Stimulated activated CD8-positive, alpha-beta memory T cell treated with anti-CD3 and anti-CD28 coated beads, Interleukin-15, amount 100 ng/mL, for 4 hours (primary cell): ENCODE results near the gene MOGAT2.
"Not testable (repeated sequence)": the region's sequence is repeated elsewhere in the genome, so short reads cannot be mapped to it uniquely, and the experiment has no call there.

Experiments
- DNase-seq, 2 donors: peaks; one replicate each; pipeline ENCODE4 v3.0.0-alpha.2; 2020; ENCODE audit warnings: low read depth in 2 of 2

MOGAT2 gene

DNA sequence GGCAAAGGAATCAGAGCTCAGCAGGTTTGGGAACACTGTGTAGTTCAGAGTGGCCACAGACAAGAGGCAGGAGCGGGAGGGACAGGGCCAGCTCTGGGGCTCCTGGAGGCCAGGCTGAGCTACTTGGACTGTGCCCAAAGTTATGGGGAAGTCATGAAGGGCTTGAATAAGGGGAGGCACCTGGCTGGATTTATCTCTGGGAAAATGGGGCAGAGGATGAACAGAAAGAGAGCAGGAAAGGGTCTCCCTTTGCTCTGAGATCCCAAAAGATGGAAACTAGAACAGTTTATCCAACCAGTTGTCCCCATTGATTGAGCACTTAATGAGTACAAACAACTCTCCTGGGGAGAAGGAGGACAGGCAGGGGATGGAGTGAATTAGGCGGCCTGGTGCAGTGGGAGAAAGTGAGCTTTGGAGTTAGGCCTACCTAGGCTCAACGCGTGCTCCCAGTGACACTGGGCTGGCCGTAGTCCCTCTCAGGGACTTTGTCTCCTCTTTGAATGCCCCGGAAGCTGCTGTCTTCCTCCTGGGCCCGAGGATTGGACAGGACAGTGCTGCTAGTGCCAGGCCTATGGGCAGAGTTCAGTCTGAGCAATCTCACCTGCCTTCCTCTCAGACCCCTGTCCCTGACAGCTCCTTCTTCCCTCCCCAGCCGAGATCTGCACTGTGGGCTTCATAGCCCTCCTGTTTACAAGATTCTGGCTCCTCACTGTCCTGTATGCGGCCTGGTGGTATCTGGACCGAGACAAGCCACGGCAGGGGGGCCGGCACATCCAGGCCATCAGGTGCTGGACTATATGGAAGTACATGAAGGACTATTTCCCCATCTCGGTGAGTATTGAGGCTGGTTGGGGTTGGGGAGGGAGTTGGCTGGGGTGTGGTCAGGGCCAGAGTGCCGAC lies 2.0 kb downstream of the MOGAT2 start:
- DNase-seq: no peak

DNA sequence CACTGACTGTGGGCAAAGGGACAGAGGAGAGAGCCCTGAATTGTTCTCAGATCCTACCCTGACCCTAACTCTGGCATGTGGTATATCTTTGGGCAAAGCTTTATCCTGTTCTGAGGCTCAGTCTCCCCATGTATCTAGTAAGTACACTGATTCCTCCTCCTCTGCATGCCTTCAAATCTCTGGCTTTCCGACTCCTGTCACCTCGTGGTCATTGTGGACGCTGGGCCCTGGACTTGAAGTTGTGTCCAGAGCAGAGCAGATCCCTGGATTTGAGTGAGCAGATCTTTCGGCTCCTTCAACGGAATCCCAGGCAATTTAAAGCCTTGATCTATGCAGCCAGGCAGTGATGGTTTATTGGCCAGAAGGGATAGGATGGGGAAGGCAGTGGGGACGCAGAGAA lies 3.0 kb downstream of the MOGAT2 start:
- no peak for DNase-seq

DNA sequence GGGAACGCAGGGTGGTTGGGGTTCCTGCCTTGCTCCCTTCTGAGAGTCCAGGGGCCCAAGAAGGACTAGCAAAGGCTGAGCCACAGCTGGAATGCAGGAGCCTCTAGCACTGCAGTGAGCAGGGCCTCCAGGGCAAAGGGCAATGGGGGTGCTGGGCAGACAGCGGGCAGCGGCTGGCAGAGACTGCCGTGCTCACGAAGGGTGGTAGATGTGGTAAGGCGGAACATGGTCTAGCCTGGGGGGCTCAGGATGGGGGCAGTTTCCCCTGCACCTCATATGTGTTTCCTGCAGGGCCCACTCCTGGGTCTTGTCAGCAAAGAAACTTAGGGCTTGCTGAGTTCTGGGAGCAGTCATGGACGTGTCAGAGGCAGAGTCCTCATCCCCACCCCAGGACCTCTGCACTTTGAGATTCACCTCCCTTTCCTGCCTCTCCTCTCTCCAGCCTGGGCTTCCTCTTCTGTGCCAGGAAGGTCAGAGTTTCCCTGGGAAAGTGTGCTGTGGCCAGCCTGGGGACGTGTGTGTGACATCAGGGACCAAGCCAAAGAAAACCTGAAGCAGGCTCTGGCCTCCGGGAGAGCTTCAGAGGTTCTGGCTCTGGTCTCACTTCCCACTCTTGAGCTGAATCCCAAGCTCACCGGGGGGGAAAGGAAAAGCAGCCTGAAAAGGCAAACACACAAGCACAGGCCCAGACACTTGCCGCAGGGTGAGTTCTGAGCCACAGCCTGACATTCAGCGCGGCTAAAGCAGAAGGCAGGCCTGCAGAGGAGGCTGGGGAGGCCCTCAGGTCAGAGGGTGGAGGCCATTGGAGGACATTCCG lies 4.4 kb downstream of the MOGAT2 start:
- DNase-seq: no peak

DNA sequence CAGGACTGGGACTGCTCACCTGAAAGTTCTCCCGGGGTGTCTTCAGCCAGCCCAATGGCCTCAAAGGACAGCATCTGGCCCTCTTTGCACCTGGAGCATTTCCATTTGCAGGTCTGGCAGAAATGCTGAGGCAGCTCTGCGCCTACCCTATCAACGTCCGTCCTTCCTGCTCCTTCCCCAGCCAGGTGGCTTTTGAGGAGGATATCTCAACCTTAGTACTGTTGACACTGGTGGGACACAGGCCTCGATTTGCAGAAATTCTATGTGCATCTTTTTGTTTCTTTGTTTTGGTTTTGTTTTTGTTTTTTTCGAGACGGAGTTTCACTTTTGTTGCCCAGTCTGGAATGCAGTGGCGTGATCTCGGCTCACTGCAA lies 5.0 kb downstream of the MOGAT2 start:
- DNase-seq: no peak

- no peak for DNase-seq
These were observed 8.1 kb downstream of the MOGAT2 start for GRCh38 chr11:75725547-75726320.

GRCh38 chr11:75728992-75729391 lies 11.4 kb downstream of the MOGAT2 start:
- DNase-seq: no peak

GRCh38 chr11:75731095-75731494 lies 13.5 kb downstream of the MOGAT2 start:
- DNase-seq: no peak

GRCh38 chr11:75733071-75733430 lies 15.4 kb downstream of the MOGAT2 start:
- no peak for DNase-seq

DNA sequence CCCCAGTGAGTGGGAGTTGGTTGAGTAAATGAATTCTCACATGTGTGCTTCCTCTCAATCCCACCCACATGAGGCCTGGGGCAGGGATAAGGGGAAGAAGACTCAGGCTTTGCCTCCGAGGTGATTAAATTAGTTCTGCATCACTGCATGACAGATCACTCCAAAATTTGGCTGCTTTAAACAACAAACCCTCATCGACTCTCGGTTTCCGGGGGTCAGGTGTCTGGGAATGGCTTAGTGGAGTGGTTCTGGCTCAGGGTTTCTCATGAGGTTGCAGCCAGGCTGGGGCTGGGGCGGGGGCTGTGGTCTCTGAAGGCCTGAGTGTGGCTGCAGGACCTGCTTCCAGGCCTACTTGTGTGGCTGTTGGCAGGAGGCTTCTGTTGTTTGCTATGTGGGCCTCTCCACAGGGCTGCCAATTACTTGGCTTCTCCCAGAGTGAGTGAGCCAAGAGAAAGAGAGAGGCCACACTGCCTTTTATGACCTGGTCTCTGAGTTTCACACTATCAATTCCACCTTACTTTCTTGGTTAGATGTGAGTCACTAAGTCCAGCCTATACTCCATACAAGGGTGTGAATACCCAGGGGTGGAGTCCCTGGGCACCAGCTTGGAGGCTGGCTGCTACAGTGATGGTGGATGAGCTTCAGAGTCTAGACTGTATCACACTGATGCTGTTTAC lies 15.9 kb downstream of the MOGAT2 start:
- DNase-seq: no peak

- DNase-seq: no peak
These were observed 17.0 kb downstream of the MOGAT2 start for GRCh38 chr11:75734491-75735180.

DNA sequence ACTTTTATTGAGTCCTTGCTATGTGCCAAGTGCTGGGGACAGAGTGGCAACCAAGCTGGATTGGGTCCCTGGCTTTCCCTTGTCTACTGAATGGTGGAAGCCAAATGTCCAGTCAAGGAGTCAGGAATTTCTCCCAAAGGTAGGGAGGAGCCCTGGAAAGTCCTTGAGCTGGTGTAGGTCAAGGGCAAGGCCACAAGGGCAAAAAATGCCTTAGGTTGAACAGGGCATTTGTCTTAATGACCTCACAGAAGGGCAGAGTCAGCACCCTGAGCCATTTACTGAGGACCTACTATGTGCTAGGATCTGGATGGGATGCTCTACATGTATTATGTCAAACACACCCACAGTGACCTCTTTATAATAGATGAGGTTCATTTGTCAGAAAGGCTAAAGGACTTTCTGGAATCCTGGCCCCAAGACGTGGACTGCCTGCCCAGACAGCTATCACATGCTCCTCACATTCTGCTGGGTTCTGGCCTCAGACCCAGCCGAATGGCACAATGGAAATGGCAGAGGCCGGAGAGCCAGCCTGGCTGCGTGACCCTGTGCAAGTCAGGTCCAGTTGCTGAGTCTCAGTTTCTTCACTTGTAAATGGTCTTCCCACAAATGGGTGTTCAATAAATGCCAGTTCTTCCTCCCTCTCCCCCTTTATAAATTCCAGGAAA lies 17.7 kb downstream of the MOGAT2 start:
- DNase-seq: no peak

DNA sequence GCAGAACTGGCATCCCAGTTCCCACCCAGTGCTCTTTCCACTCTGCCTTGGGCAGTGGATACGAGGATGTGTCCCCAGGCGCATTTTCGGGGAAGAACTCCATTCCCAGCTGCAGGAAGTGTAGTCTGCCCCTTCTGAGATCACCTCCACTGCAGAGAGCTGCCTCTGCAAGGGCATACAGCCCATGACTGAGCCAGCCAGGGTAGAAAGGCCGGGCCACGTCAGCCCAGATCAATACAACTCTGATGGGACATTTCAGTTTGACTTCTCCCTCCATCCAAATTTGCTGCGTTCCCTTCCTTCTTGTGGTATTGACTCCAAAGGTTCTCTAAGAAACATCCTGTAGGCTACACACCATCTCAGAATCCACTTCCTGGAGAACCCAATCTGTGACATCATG lies 19.7 kb downstream of the MOGAT2 start:
- no peak for DNase-seq

DNA sequence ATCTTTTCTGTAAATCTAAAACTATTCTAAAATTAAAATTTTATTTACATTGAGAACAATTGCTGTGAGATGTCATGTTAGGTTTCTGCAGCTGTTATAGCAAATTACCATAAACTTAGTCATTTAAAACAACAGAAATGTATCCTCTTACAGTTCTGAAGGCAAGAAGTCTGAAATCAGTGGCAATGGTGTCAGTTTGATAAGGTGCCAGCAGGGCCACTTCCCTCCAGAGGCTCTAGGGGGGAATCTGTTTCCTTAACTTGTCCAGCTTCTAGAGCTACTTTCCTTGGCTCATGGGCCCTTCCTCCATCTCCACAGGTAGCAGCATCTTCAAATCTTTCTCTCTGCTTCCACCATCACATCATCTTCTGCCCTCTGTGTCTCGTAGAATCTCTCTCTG lies 23.0 kb downstream of the MOGAT2 start:
- no peak for DNase-seq

GRCh38 chr11:75743159-75743558 lies 25.5 kb downstream of the MOGAT2 start:
- not testable (repeated sequence) for DNase-seq

DNA sequence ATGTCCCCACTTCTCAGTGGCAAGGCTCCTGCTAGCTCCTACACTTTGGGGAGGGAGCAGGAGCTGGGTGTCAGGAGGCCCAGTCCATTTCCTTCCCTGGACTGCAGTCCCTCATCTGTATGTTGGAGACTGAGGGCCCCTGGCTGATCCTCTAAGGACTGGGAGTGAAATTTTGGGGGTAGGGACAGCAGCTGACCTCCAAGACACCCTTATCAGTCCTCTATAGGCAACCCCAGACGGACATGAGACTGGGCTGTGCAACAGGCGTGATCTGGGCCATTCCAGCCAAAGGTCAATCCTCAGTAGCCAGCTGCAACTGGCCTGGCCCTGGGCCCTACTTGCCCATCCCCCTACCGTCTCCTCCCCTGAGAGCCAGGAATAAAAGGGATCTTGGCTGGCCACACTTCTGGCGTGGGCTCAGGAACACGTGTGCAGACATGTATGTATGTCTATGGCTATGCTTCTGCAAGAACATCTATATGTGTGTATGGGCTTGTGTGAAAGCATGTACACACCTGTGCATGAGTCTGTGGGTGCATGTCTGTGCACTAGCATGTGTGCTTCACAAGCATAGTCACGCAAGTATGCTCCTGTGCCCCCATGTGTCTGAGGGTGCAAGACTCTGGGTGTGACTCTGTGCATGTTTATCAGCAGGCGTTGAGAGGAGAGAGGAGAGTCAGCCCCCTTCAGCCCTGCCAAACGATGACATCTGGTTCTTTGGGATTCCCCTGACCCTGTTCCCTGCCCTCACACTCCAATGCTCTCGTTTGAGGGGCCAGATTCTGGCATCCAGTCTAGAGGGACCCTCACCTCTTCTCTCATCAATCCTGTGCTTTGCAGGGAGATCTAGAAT lies 26.3 kb downstream of the MOGAT2 start:
- DNase-seq: no peak

DNA sequence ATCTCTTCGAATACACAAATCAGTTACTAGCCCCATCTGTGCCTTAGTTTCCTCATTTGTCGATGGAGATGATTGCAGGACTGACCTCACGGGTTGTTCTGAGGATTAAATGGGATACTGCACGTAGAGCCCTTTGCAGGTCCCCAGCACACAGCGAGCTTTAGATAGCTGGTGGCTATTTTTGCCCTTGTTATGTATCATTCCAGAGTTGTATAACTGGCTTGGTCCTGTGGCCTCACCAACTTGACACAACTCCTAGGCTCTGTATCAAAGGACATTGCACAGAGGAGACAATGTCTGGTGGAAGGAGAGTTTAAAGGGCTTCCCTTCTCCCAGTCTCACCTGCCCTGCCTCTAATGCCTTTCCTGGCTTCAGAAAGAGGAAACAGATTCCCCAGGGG lies 28.2 kb downstream of the MOGAT2 start:
- DNase-seq: no peak

DNA sequence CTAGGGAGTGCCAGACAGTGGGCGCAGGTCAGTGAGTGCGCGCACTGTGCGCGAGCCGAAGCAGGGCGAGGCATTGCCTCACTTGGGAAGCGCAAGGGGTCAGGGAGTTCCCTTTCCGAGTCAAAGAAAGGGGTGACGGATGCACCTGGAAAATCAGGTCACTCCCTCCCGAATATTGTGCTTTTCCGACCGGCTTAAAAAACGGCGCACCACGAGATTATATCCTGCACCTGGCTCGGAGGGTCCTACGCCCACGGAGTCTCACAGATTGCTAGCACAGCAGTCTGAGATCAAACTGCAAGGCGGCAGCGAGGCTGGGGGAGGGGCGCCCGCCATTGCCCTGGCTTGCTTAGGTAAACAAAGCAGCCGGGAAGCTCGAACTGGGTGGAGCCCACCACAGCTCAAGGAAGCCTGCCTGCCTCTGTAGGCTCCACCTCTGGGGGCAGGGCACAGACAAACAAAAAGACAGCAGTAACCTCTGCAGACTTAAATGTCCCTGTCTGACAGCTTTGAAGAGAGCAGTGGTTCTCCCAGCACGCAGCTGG lies 31.2 kb downstream of the MOGAT2 start:
- not testable (repeated sequence) for DNase-seq

DNA sequence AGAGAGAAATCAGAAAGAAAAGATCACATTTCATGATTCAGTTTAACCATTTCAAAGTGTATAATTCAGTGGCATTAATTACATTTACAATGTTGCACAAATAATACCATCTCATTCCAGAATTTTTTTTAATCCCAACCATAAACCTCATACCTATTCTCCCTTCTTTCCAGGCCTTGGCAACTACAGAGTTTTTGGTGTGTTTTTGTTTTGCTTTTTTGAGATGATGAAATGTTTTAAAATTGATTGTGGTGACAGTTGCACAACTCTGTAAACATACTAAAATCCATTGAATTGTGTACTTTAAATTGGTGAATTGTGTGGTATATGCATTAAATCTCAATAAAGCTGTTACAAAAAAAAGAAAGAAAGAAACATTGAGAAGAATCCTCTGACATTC lies 37.3 kb downstream of the MOGAT2 start:
- DNase-seq: not testable (repeated sequence)

GRCh38 chr11:75757651-75758050 lies 40.0 kb downstream of the MOGAT2 start:
- no peak for DNase-seq
